ENCODE results near the gene ALDOA. TPM values are rescaled to one million over a fixed set of nuclear protein-coding genes. Genes with fewer than 3 reads are reported as not detected.

Gene ALDOA
- polyA plus RNA-seq, 3 donors: 1,202 to 1,628 (median 1,429) TPM

DNA sequence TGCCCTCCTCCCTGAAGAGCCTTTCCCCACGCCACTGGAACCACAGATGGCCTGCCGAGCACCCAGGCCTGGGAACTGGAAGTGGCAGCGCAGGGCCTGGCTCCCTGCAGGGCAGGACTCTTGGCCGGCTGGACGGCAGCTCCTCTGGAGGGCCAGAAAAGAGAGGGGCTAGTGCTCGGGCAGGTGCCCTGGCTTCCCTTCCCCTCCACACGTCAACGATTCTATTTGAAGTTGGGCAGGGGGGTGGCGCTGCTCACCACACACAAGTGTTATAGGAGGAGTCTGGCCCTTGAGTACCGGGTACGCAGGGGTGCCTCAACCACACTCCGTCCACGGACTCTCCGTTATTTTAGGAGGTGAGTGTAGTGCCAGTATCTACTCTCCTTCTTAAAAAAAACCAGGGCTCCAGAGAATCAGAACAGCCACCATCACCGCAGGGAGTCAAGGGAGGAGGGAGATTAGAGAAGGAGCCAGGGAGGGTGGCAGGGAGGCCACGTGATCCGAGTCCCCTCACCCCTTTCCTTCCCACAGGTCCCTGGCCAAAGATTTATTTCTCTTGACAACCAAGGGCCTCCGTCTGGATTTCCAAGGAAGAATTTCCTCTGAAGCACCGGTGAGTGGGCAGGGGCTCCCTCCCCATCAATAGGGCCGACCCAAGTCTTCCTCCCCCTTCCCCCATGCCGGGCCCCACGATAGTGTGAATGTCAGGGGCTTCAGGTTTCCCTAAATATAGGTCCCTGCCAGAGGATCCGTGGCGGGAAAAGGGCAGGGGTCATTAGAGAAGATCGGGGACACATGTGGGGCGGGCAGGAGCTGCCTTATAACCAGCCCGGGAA lies 1.4 kb upstream of the ALDOA start:
- H3K9me3 ChIP-seq (replicated peaks in 1 of 2; ENCODE audit: control insufficient read depth in 1 of 2, insufficient read depth in 1 of 2, low read length in 2 of 2): no peaks in the 10 kb centered on the region
- Mint-ChIP-seq H3K27ac (peak overlapping the region; percentile 94 to 97 (median 96)), H3K36me3 (peaks cover 21 to 27% of the 10 kb centered on the region in 2 donors), H3K4me1 (peaks cover 31% of the 10 kb centered on the region), H3K9me3 (peaks cover 0 to 2% (median 0%) of the 10 kb centered on the region in 7 donors), H3K27me3 (ENCODE audit: low read depth in 3 of 3) (peaks cover 0 to 3% (median 0%) of the 10 kb centered on the region in 3 donors), H3K4me3 (peak overlapping the region; percentile 93 to 97)
- H2AFZ ChIP-seq (ENCODE audit: insufficient read depth, low read depth, low read length, poor library complexity, severe bottlenecking): peak overlapping the region; percentile 90
- TF ChIP-seq, protein P1, sequence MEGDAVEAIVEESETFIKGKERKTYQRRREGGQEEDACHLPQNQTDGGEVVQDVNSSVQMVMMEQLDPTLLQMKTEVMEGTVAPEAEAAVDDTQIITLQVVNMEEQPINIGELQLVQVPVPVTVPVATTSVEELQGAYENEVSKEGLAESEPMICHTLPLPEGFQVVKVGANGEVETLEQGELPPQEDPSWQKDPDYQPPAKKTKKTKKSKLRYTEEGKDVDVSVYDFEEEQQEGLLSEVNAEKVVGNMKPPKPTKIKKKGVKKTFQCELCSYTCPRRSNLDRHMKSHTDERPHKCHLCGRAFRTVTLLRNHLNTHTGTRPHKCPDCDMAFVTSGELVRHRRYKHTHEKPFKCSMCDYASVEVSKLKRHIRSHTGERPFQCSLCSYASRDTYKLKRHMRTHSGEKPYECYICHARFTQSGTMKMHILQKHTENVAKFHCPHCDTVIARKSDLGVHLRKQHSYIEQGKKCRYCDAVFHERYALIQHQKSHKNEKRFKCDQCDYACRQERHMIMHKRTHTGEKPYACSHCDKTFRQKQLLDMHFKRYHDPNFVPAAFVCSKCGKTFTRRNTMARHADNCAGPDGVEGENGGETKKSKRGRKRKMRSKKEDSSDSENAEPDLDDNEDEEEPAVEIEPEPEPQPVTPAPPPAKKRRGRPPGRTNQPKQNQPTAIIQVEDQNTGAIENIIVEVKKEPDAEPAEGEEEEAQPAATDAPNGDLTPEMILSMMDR (IDR thresholded peaks at IDR 0.05): peak; percentile 65
- intact Hi-C loops (cut with micrococcal nuclease): no loop called here
- peak overlapping the region; percentile 95 to 99 (median 97) for H3K4me3 ChIP-seq (replicated peaks in 1 of 3; ENCODE audit: low read depth in 2 of 3, low read length in 3 of 3)
- peaks cover 35% of the 10 kb centered on the region for H4K20me1 ChIP-seq (ENCODE audit: insufficient read depth, low read length)
- 0% methylated on average over 9 of the region's 27 CpGs for WGBS (ENCODE audit: insufficient coverage)
- peak overlapping the region; percentile 94 for H3K27ac ChIP-seq (ENCODE audit: low read depth in 1 of 2, low read length in 2 of 2)
- peaks cover 51% of the 10 kb centered on the region for H3K79me2 ChIP-seq (ENCODE audit: insufficient read depth, low read length)
- H3K36me3 ChIP-seq (replicated peaks in 1 of 2; ENCODE audit: control insufficient read depth in 1 of 2, insufficient read depth in 2 of 2, low read length in 2 of 2): peaks cover 20 to 25% of the 10 kb centered on the region in 2 donors
- H3K4me1 ChIP-seq (ENCODE audit: control insufficient read depth in 1 of 2, insufficient read depth in 2 of 2, low read length in 2 of 2): peaks cover 38 to 46% of the 10 kb centered on the region in 2 donors
- H3K4me2 ChIP-seq (replicated peaks; ENCODE audit: extremely low read depth, low read length, poor library complexity, severe bottlenecking): peak overlapping the region; percentile 87
- no peaks in the 10 kb centered on the region for H3K27me3 ChIP-seq (ENCODE audit: control insufficient read depth in 2 of 2, insufficient read depth in 2 of 2, low read length in 2 of 2)
- peak; percentile 50 to 67 (median 53) for DNase-seq
- peak overlapping the region; percentile 68 for H3K9ac ChIP-seq (ENCODE audit: insufficient read depth, low read length, poor library complexity, severe bottlenecking)

GRCh38 chr16:30064729-30065101 lies 845 bp upstream of the ALDOA start:
- Histone ChIP-seq H3K4me3 (replicated peaks in 1 of 3; ENCODE audit: low read depth in 2 of 3, low read length in 3 of 3) (peak overlapping the region; percentile 95 to 99 (median 97)), H3K36me3 (replicated peaks in 1 of 2; ENCODE audit: control insufficient read depth in 1 of 2, insufficient read depth in 2 of 2, low read length in 2 of 2) (peaks cover 26 to 31% of the 10 kb centered on the region in 2 donors), H3K27me3 (ENCODE audit: control insufficient read depth in 2 of 2, insufficient read depth in 2 of 2, low read length in 2 of 2) (no peaks in the 10 kb centered on the region), H3K79me2 (ENCODE audit: insufficient read depth, low read length) (peaks cover 57% of the 10 kb centered on the region), H3K4me1 (ENCODE audit: control insufficient read depth in 1 of 2, insufficient read depth in 2 of 2, low read length in 2 of 2) (peaks cover 39 to 51% of the 10 kb centered on the region in 2 donors), H3K27ac (ENCODE audit: low read depth in 1 of 2, low read length in 2 of 2) (peak overlapping the region; percentile 94), H3K4me2 (replicated peaks; ENCODE audit: extremely low read depth, low read length, poor library complexity, severe bottlenecking) (peak overlapping the region; percentile 87), H4K20me1 (ENCODE audit: insufficient read depth, low read length) (peaks cover 41% of the 10 kb centered on the region), H3K9me3 (replicated peaks in 1 of 2; ENCODE audit: control insufficient read depth in 1 of 2, insufficient read depth in 1 of 2, low read length in 2 of 2) (no peaks in the 10 kb centered on the region), H3K9ac (ENCODE audit: insufficient read depth, low read length, poor library complexity, severe bottlenecking) (peak overlapping the region; percentile 68), H2AFZ (ENCODE audit: insufficient read depth, low read depth, low read length, poor library complexity, severe bottlenecking) (peak overlapping the region; percentile 90)
- Mint-ChIP-seq H3K4me3 (peak overlapping the region; percentile 93 to 97), H3K9me3 (peaks cover 0 to 2% (median 0%) of the 10 kb centered on the region in 7 donors), H3K4me1 (peaks cover 36% of the 10 kb centered on the region), H3K27me3 (ENCODE audit: low read depth in 3 of 3) (peaks cover 0 to 3% (median 0%) of the 10 kb centered on the region in 3 donors), H3K27ac (peak overlapping the region; percentile 94 to 97 (median 96)), H3K36me3 (peaks cover 28 to 33% of the 10 kb centered on the region in 2 donors)
- TF ChIP-seq, protein P1 (IDR thresholded peaks at IDR 0.05): no peak
- WGBS (ENCODE audit: insufficient coverage): 0% methylated on average over 20 of the region's 25 CpGs
- intact Hi-C loops (cut with micrococcal nuclease): loop anchor here (5.0 kb wide), 1 partner anchor 58 kb away; the partner anchor contains the start of gene MAPK3 (in 2 of the 2)
- no peak for DNase-seq

Measured in CD14-positive monocyte (primary cell).